ENCODE data around the gene SMIM29. TPM values are rescaled to one million over a fixed set of nuclear protein-coding genes. Genes with fewer than 3 reads are reported as not detected.

SMIM29 gene
- total and polyA plus RNA-seq, 2 donors (not counting 3 experiments of a cell fraction or from before 2014, with no cell fraction given) = 37.6 to 75.2 TPM

- peaks cover 10% of the 10 kb centered on the region for H3K4me1 ChIP-seq (ENCODE audit: control insufficient read depth, extremely low read depth, insufficient read depth, low read length)
- TF ChIP-seq EZH2 (IDR thresholded peaks at IDR 0.05; ENCODE audit: borderline replicate concordance, low read depth, low read length, severe bottlenecking) (no peak), POLR2A (IDR thresholded peaks at IDR 0.05; ENCODE audit: low read depth, low read length) (no peak), GATA2 (IDR thresholded peaks at IDR 0.05; ENCODE audit: insufficient read depth, insufficient read length, low read depth, low read length) (no peak), CTCF (IDR thresholded peaks at IDR 0.05; ENCODE audit: extremely low read depth in 1 of 2, insufficient read depth in 1 of 2, low read depth in 1 of 2, low read length in 2 of 2) (no peak), FOS (IDR thresholded peaks at IDR 0.05; ENCODE audit: borderline replicate concordance, insufficient read depth, low read length) (no peak), MAX (IDR thresholded peaks at IDR 0.05; ENCODE audit: insufficient read depth, insufficient read length) (no peak), MYC (IDR thresholded peaks at IDR 0.05; ENCODE audit: low read depth, low read length) (no peak), JUN (IDR thresholded peaks at IDR 0.05; ENCODE audit: borderline replicate concordance, insufficient read depth, insufficient read length, low read depth) (no peak), POLR2AphosphoS5 (IDR thresholded peaks at IDR 0.05; ENCODE audit: insufficient read depth, low read depth, low read length) (no peak)
- no peaks in the 10 kb centered on the region for H3K9me3 ChIP-seq (replicated peaks; ENCODE audit: control insufficient read depth, insufficient read depth, low read length)
- H3K4me2 ChIP-seq (ENCODE audit: insufficient read depth, low read length) = no peak overlapping the region
- no peak overlapping the region for H3K9ac ChIP-seq (replicated peaks; ENCODE audit: extremely low read depth, insufficient read depth, low read length)
- DNase-seq (ENCODE audit: low read depth, low spot score) (peak; percentile 49), FAIRE-seq (no peak)
- H3K27me3 ChIP-seq (ENCODE audit: control insufficient read depth in 2 of 2, insufficient read depth in 2 of 2, low read length in 2 of 2) = no peaks in the 10 kb centered on the region
- no peak overlapping the region for H3K4me3 ChIP-seq (replicated peaks in 1 of 3; ENCODE audit: insufficient read depth in 1 of 3, low read depth in 1 of 3, low read length in 3 of 3)
- no peak overlapping the region for H3K27ac ChIP-seq (ENCODE audit: insufficient read depth, low read depth, low read length)
- intact Hi-C loops (cut with micrococcal nuclease) = no loop called here
- POLR2A ChIA-PET = no interaction called here
- no peaks in the 10 kb centered on the region for H4K20me1 ChIP-seq (replicated peaks; ENCODE audit: control insufficient read depth, extremely low read depth, insufficient read depth, low read length)
- dilution Hi-C loops (cut with MboI; ENCODE audit: extremely low pct_ligation_motif_present, low sequenced_read_pairs) = no loop called here
- no peaks in the 10 kb centered on the region for H3K79me2 ChIP-seq (ENCODE audit: control insufficient read depth, insufficient read depth, low read length)
- CTCF ChIA-PET = no interaction called here
- H2AFZ ChIP-seq (ENCODE audit: low read depth, low read length) = no peak overlapping the region
- no peaks in the 10 kb centered on the region for H3K9me1 ChIP-seq (replicated peaks; ENCODE audit: control insufficient read depth, extremely low read depth, insufficient read depth, low read length)
- H3K36me3 ChIP-seq (ENCODE audit: control insufficient read depth in 2 of 2, extremely low read depth in 1 of 2, insufficient read depth in 2 of 2, low read length in 2 of 2) = no peaks in the 10 kb centered on the region
- BruUV-seq (replicated peaks) = no TSS peak
Observed at GRCh38 chr6:34285448-34286164, 36.8 kb upstream of the SMIM29 start.
